ENCODE results near the gene ING2. TPM values are rescaled to one million over a fixed set of nuclear protein-coding genes. Genes with fewer than 3 reads are reported as not detected.

The ING2 gene
- total and polyA plus RNA-seq, 2 of the 8 experiments (the other 6 are each of a cell fraction or from before 2014, with no cell fraction given): 5.1 to 16.1 TPM

DNA sequence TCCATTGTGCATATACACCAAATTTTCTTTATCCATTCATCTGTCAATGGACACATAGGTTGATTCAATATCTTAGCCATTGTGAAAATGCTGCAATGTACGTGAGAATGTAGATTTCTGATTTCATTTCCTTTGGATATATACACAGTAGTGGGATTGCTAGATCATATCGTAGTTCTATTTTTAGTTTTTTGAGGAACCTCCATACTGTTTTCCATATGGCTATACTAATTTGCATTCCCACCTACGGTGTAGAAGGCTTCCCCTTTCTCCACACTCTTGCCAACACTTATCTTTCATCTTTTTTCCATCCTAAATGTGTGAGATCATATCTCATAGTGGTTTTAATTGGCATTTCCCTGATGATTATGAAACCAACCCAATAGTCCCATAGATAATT, 43.4 kb downstream of the ING2 start:
- Histone ChIP-seq H2BK120ac (replicated peaks; ENCODE audit: low read depth, low read length) (no peak overlapping the region), H3K9me3 (ENCODE audit: insufficient read depth in 2 of 2, low read depth in 1 of 2, low read length in 1 of 2) (peaks cover 0 to 9% of the 10 kb centered on the region in 2 experiments; a peak in 2 of 4 replicates), H2BK20ac (ENCODE audit: low read length) (no peak overlapping the region), H2BK12ac (ENCODE audit: low read depth, low read length) (no peak overlapping the region), H4K20me1 (replicated peaks in 1 of 2; ENCODE audit: control insufficient read depth in 1 of 2, insufficient read depth in 2 of 2, low read length in 2 of 2) (no peaks in the 10 kb centered on the region), H3K79me1 (ENCODE audit: low read depth, low read length) (no peaks in the 10 kb centered on the region), H3K14ac (ENCODE audit: insufficient read length) (no peak overlapping the region), H3K56ac (replicated peaks; ENCODE audit: insufficient read length, low read depth, low read length) (no peak overlapping the region), H3K4me2 (ENCODE audit: insufficient read depth in 1 of 2, low read depth in 2 of 2, low read length in 2 of 2) (no peak overlapping the region), H3K79me2 (ENCODE audit: control insufficient read depth in 1 of 2, insufficient read depth in 2 of 2, low read length in 2 of 2) (no peaks in the 10 kb centered on the region), H3K27ac (ENCODE audit: low read depth, low read length) (no peak overlapping the region), H4K8ac (ENCODE audit: extremely low read depth, insufficient read depth, low read length) (no peak overlapping the region), H4K5ac (ENCODE audit: insufficient read length, low read depth, low read length) (no peak overlapping the region), H2AFZ (ENCODE audit: low read length) (no peak overlapping the region), H4K91ac (replicated peaks; ENCODE audit: insufficient read length, low read length) (no peak overlapping the region), H3K23me2 (ENCODE audit: low read depth, low read length) (no peaks in the 10 kb centered on the region; the same call in 1 of the 2 replicates), H3K18ac (ENCODE audit: extremely low read depth, low read length) (no peak overlapping the region), H3K9ac (replicated peaks in 1 of 4; ENCODE audit: extremely low read depth in 1 of 4, low read depth in 3 of 4, low read length in 3 of 4) (no peak overlapping the region), H3K4ac (replicated peaks; ENCODE audit: insufficient read length, low read depth, low read length) (no peak overlapping the region), H2BK5ac (ENCODE audit: low read depth, low read length) (no peak overlapping the region), H2BK15ac (ENCODE audit: low read length) (no peak overlapping the region), H2AK5ac (ENCODE audit: low read depth, low read length) (no peak overlapping the region), H3K4me3 (ENCODE audit: extremely low read depth in 1 of 4, insufficient read depth in 2 of 4, low read depth in 3 of 4, low read length in 4 of 4) (no peak overlapping the region), H3K36me3 (ENCODE audit: control insufficient read depth in 2 of 4, insufficient read depth in 4 of 4, low read length in 3 of 4) (no peaks in the 10 kb centered on the region), H3K27me3 (replicated peaks in 1 of 4; ENCODE audit: control insufficient read depth in 3 of 4, extremely low read depth in 1 of 4, insufficient read depth in 3 of 4, low read length in 3 of 4) (no peaks in the 10 kb centered on the region), H3K4me1 (replicated peaks in 1 of 4; ENCODE audit: control insufficient read depth in 3 of 4, insufficient read depth in 4 of 4, low read length in 3 of 4) (no peaks in the 10 kb centered on the region), H3K23ac (ENCODE audit: insufficient read length) (no peak overlapping the region)
- TF ChIP-seq SP1 (IDR thresholded peaks at IDR 0.05; ENCODE audit: low read depth, low read length) (no peak), KDM1A (IDR thresholded peaks at IDR 0.05; ENCODE audit: borderline replicate concordance, low read length) (no peak), RXRA (IDR thresholded peaks at IDR 0.05; ENCODE audit: insufficient read depth, low read depth, low read length) (no peak), TEAD4 (IDR thresholded peaks at IDR 0.05; ENCODE audit: low read depth, low read length) (no peak), BACH1 (IDR thresholded peaks at IDR 0.05; ENCODE audit: low read length) (no peak), ASH2L (IDR thresholded peaks at IDR 0.05; ENCODE audit: low read length) (no peak), EZH2 (IDR thresholded peaks at IDR 0.05; ENCODE audit: low read depth, low read length, severe bottlenecking) (no peak), HDAC6 (IDR thresholded peaks at IDR 0.05; ENCODE audit: low read depth, low read length) (no peak), CEBPB (IDR thresholded peaks at IDR 0.05; ENCODE audit: low read depth, low read length) (no peak)
- TF ChIP-seq, protein P1, sequence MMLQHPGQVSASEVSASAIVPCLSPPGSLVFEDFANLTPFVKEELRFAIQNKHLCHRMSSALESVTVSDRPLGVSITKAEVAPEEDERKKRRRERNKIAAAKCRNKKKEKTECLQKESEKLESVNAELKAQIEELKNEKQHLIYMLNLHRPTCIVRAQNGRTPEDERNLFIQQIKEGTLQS (IDR thresholded peaks at IDR 0.05; ENCODE audit: insufficient read depth, low read depth, low read length): no peak
- DNase-seq (ENCODE audit: low read depth in 1 of 2, low spot score in 2 of 2) (no peak), FAIRE-seq (no peak)
- 87% methylated on average over 3 of the region's 3 CpGs; no CpG with 5 or more reads in 1 of the 2 experiments for WGBS, 2 experiments (ENCODE audit: extremely low coverage in 1 of 2, insufficient coverage in 1 of 2, insufficient read length in 1 of 2, insufficient replicate concordance in 2 of 2, low coverage in 1 of 2, low lambda C conversion rate in 2 of 2, missing lambda C conversion rate in 1 of 2)
- ChIA-PET POLR2A (ENCODE audit: partially characterized antibody) (interaction anchor here (1.2 kb wide), 1 partner anchor 10 kb away, joined by 3 read pairs; no protein-coding TSS in a partner anchor), CTCF (ENCODE audit: partially characterized antibody) (interaction anchor here (1.1 kb wide), 1 partner anchor 180 kb away, joined by 3 read pairs; no protein-coding TSS in a partner anchor)

Data from H1 (cell line).